K562 (cell line): Measurements from ENCODE around the gene GLT8D2.

Experiments
- CBX8 ChIP-seq: fragments of 200-600 bp; sonication (generic); IDR thresholded peaks from 2 replicates; pipeline ENCODE4 v1.6.1; 2012; ENCODE audit warnings: borderline replicate concordance, mixed run types, low read depth, mild to moderate bottlenecking, moderate library complexity, mixed read lengths, low read length, control low read depth, inconsistent platforms; ENCODE audit not compliant: poor library complexity, severe bottlenecking; ENCODE audit errors: extremely low read depth
- GATA2 ChIP-seq: sonication (generic); formaldehyde crosslinking; IDR thresholded peaks from 2 replicates; pipeline ENCODE4 v1.4.0; 2020; ENCODE audit warnings: mild to moderate bottlenecking, missing genetic modification reagents
- HDAC6 ChIP-seq: IDR thresholded peaks from 2 replicates; pipeline ENCODE4 v1.6.1; 2012; ENCODE audit warnings: low read depth, mild to moderate bottlenecking, control low read depth, inconsistent platforms, low read length, moderate library complexity
- PHB2 ChIP-seq: fragments of 450-650 bp; IDR thresholded peaks from 2 replicates; pipeline ENCODE4 v1.6.1; 2017; ENCODE audit warnings: low read depth
- RCOR1 ChIP-seq, 2 experiments: IDR thresholded peaks; 2 replicates each; pipeline ENCODE4 v1.6.1; 2012; ENCODE audit warnings: low read depth in 2 of 2, low read length in 2 of 2, borderline replicate concordance in 1 of 2, improper control_type of control experiment in 1 of 2
- SMAD1 ChIP-seq: fragments of 150-350 bp; IDR thresholded peaks from 2 replicates; pipeline ENCODE4 v1.6.1; 2014; ENCODE audit warnings: low read length, low read depth; ENCODE audit not compliant: partially characterized antibody
- TAF7 ChIP-seq: fragments of 450-650 bp; IDR thresholded peaks from 2 replicates; pipeline ENCODE4 v1.6.1; 2016; ENCODE audit warnings: missing genetic modification characterization, missing compliant biosample characterization
- TF ChIP-seq, protein P1 (sequence below): sonication (generic); formaldehyde crosslinking; IDR thresholded peaks from 2 replicates; pipeline ENCODE4 v1.9.0; 2022; ENCODE audit warnings: mild to moderate bottlenecking, missing genetic modification reagents
- TF ChIP-seq, protein P2 (sequence below), 3 experiments: IDR thresholded peaks in 2 of 3; conservative IDR thresholded peaks in 1 of 3; 2 replicates each; pipeline ENCODE4 v1.5.1; 2011 to 2012; ENCODE audit warnings: low read length in 3 of 3, mild to moderate bottlenecking in 3 of 3, control low read depth in 2 of 3, improper control_type of control experiment in 1 of 3, inconsistent platforms in 1 of 3, low read depth in 1 of 3, mixed read lengths in 1 of 3, moderate library complexity in 1 of 3; ENCODE audit not compliant: insufficient read depth in 2 of 3

DNA sequence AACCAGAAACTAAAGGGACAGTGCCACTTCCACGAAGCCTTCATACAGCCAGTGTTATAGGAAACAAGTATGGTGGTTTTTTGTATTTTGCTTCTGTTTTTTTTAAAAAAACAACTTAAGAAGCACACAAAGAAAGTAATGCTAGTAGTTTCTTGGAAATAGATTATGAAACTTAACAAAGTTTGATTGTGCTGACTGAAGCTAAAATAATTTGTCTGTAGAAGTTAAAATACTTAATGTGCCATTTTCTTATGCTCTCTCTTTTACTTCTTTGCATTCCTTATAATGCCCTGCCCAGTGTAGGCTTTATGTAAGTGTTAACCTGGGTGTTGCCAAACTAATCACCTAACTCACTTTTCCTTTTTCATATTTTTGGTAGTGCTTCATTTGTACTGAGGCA, 30.8 kb upstream of the GLT8D2 start:
- TF ChIP-seq HDAC6 (no peak), CBX8 (no peak), RCOR1 (IDR thresholded peaks at IDR 0.05; ENCODE audit: borderline replicate concordance in 1 of 2, low read depth in 2 of 2, low read length in 2 of 2) (no peak), PHB2 (no peak), SMAD1 (no peak), GATA2 (CRISPR knock-in tag) (no peak), TAF7 (no peak)
- TF ChIP-seq, protein P1, sequence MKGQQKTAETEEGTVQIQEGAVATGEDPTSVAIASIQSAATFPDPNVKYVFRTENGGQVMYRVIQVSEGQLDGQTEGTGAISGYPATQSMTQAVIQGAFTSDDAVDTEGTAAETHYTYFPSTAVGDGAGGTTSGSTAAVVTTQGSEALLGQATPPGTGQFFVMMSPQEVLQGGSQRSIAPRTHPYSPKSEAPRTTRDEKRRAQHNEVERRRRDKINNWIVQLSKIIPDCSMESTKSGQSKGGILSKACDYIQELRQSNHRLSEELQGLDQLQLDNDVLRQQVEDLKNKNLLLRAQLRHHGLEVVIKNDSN (CRISPR knock-in tag) = no peak
- TF ChIP-seq, protein P2, sequence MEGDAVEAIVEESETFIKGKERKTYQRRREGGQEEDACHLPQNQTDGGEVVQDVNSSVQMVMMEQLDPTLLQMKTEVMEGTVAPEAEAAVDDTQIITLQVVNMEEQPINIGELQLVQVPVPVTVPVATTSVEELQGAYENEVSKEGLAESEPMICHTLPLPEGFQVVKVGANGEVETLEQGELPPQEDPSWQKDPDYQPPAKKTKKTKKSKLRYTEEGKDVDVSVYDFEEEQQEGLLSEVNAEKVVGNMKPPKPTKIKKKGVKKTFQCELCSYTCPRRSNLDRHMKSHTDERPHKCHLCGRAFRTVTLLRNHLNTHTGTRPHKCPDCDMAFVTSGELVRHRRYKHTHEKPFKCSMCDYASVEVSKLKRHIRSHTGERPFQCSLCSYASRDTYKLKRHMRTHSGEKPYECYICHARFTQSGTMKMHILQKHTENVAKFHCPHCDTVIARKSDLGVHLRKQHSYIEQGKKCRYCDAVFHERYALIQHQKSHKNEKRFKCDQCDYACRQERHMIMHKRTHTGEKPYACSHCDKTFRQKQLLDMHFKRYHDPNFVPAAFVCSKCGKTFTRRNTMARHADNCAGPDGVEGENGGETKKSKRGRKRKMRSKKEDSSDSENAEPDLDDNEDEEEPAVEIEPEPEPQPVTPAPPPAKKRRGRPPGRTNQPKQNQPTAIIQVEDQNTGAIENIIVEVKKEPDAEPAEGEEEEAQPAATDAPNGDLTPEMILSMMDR (IDR thresholded peaks at IDR 0.05 in 2 of 3, conservative IDR thresholded peaks at IDR 0.05 in 1 of 3; ENCODE audit: insufficient read depth in 2 of 3, low read depth in 1 of 3, low read length in 3 of 3) = no peak
